ENCODE results near the gene PFKFB4.

The PFKFB4 gene

GRCh38 chr3:48556796-48557626, at the start of gene PFKFB4:
TSS of gene PFKFB4 (minus strand) at chr3:48556803. CDS start at chr3:48556777, 26 bp downstream.
- ATAC-seq, result peak; percentile 89

GRCh38 chr3:48601622-48601994, 45.0 kb upstream of the PFKFB4 start:
- DNase-seq, result no peak
- ATAC-seq, result no peak

More at GRCh38 chr3:48556796-48557626, at the start of gene PFKFB4:
- DNase-seq, result peak; percentile 100

DNA sequence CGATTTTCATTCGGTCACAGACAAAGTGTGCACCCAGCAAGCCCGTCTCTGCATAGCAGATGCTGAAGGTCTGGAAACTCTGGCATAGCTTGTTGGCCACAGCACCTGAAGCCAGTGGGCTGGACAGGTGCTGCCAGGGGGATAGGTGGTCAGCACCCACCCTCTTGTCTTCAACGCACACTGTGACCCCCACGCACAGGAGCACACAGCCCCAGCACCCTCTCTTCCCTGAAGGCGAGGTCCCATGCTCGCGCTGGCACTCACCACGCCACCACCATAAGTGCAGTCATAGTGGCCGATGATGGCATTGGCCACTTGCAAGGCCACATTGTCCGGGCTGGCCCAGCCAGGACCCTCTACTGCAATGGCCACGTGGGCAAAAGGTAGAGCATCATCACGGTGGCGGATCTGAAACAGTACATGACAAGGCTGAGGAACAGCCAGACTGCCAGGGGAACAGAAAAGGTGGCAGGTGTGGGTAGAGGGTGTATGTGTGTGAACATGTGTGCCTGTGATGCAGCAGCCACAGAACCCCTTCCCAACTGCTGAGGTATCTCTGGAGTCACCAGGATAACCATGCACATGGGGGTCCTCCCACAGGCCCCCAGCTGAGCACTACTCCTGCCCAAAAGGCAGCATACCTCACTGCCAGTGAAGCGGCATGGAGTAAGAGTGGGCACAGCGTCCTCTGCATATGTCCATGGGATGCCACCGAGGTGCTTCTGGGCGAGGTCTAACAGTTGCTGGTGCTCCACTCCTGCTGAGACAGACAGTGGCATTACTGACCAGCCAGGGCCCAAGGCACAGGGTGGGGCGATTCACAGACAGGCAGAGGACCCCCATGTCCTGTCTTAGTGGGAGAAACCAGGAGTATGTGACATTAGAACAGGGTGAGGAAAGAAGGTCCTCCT, 44.4 kb upstream of the PFKFB4 start:
- DNase-seq (no peak), ATAC-seq (no peak)

DNA sequence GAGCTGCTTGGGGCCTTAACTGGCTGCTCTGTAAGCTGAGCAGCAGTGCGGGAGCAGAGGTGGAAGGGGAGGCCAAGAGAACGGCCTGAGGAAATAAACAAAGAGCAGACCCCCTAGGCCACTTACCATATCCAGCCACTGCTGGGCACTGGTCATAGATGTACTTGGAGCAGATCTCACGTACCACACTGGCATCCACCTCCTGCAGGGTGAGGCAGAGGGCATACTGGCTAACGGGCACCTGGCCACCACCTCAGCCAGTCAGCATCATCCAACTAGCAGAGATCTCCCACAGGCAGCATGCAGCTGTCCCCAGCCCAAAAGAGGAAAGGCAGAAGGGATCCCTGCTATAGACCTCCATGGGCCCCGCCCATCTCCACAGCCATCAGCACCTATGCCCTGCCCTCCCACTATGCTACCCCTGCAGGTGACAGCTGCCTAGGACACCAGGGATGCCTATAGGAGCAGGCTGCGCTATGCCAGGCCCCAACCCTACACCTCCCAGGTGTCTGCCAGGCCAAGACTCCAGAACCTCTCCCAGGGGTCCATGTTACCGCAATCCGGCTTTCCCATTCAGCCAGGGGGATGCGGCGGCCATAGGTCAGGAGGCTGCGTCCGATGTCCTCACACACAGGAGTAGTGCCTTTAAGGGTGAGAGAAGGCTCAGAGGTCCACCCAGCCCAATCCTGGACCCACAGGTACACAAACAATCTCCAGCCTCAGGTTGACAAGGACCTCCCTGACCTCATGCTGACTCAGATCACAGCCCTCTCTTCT, 43.1 kb upstream of the PFKFB4 start:
- ATAC-seq (no peak), DNase-seq (no peak)

DNA sequence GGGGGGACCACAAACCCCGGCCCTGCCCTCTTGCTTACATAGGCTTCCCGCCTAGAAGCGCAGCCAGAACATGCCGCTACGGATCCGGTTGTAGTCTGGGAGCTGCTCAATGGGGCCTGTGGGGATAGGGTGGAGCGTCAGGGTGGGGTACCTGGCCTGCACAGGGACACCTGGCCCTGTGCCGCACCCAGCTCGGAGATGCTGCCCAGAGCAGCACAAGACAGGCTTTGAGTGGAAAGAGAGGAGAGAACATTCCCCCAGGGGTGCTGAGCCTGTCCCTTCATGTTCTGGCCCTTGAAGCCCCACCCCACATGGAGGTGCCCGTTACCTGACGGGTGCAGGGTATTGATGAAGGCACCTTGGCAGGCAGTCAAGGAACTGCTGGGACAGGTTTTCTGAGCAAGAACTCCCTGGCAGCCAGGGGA, 42.5 kb upstream of the PFKFB4 start:
- no peak for ATAC-seq

GRCh38 chr3:48598323-48599076, 41.9 kb upstream of the PFKFB4 start:
- DNase-seq, result no peak
- ATAC-seq, result no peak

More for the DNA sequence above, 42.5 kb upstream of the PFKFB4 start:
- no peak for DNase-seq

GRCh38 chr3:48597408-48597800, 40.8 kb upstream of the PFKFB4 start:
- no peak for ATAC-seq
- no peak for DNase-seq

DNA sequence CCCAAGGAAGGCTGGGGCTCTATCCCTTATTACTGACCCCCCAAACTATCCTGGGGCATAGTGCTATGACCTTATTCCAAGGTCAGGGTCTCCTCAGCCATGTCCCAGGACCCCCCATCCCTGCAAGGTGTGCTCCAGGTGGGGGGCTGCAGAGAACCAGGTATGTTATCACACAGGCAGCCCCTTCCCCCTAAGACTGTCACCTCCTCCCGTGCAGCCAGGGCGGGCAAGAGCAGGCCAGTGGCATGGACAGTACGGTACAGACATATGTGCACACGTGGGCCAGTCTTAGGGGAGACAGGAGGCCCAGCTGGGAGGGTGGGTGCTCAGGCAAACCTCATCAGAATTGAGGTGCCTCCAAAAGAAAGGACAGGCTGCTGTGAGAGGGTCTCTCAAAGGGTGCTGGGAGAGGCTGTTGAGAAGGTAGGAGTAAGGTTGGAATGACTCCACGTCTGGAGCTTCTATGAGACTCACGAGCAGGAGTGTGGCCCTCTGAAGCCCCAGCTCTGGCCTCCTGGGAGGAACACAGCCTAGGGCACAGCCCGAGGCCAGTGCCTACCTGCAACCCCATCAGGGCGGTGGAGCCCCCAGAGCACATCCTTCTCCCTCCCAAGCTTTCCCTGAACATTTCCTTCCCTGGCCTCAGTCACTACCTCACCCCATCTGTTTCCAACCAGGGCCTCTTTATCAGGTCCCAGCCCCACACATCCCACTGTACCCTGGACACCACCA, 40.2 kb upstream of the PFKFB4 start:
- ATAC-seq, result no peak
- DNase-seq, result no peak

GRCh38 chr3:48596157-48596556, 39.6 kb upstream of the PFKFB4 start:
- ATAC-seq, result no peak
- no peak for DNase-seq

DNA sequence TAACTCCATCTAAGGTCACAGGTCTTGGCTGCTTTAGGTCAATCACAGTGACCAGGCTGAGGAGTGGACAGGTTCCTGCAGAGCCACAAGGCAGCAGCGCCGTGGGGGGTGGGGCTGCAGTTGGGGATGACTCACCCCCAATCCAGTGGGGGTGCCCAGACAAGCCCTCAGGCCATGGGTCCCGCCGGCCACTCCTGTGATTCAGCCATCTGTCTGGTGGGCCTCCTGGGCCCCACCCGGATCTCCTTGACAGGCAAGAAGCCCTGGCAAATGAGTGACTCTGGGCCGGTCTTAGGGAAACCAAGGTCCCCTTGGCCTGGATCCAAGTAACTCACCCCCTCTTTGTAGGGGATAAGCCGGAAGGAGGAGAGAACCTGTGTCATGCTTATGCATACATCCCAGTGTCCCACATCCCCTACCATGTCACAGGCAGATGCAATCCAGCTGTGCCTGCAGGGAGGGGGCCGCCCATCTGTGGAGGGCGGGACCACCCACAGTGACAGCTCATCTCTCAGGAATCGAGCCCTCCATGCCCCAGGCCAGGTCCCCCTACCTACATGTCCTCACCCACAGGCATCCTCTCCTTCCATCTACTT, 39.0 kb upstream of the PFKFB4 start:
- ATAC-seq (no peak), DNase-seq (no peak)

DNA sequence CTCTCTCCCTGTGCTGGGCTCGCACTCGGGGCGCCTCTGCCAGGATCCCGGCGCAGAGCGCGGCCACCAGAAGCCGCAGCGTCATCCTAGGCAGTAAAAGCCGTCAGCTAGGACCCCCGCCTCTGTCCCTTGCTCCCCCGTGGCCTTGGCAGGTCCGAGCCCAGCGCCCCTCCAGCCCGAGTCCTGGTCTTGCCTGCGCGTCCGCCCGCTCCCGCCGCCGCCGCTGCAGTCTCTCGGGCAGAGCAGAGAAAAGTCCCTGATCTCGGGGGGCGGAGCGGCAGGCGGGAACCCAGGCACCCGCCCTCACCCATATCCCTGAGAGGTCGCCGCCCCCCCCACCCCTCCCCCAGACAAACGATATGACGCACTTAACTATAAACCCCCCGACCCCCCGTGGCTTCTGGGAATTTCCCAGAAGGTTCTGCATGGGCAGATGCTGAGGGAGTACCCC, 38.5 kb upstream of the PFKFB4 start, which contains the start of gene COL7A1:
COL7A1 (minus strand) TSS at position 255 of the 451 bp plus-strand sequence; CDS start at position 85, 170 bp downstream.
- DNase-seq, result no peak

DNA sequence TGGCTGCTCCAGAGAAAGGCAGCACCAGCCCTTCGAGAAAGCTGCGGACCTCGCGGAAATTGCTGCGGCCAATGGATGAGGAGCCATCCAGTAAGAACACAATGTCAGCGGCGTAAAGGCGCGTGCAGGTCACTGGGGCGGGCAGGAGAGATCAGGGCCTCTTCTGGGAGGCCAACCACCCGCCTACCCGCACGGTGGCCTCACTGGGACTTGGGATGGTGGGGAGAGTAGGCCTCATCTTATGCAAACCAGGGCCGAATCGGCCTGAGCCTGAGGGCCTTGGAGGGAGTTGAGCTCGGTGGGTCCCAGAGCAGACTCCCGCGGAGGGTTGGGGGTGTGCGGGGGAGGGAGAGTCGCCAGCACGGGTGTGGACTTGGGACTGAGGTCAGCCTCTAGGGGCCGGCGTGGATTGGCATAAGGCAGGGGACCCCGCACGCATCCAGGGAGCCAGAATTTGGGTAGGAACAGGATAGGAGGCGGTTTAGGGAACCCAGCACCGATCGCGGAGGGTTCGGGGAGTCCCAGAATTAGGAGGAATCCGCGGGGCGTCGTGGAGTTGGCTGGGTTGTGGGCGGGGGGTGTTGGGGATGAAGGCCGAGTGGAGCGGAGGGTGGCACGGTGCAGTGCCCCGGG, 37.9 kb upstream of the PFKFB4 start:
- ATAC-seq (no peak), DNase-seq (no peak)

More for the DNA sequence above, 38.5 kb upstream of the PFKFB4 start, which contains the start of gene COL7A1:
- no peak for ATAC-seq

GRCh38 chr3:48593337-48593736, 36.7 kb upstream of the PFKFB4 start:
- no peak for DNase-seq

DNA sequence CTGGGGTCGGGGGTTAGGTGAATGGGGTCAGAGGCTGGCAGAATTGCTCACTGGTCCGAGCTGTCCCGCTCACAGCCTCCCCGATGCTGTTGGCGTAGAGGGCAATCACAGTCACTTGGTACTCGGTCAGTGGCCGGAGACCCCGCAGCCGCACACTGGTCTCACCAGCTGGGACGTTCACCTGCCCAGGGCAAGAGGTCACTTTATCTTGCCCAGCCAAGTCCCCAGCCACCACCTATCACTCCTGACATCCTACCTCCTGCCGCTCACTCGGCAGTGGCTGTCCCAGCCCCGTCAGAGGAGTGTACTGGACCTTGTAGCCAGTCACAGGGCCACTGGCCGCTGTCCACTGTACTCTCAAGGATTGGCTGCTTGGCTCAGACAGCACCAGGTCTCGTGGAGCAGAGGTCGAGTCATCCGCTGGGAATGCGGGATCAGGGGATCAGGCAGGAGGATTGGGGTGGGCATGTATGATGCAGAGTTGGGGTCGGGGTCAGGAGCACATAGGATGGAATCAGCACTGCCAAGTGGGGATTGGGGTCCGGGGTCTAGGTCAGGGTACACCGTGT, 36.0 kb upstream of the PFKFB4 start:
- no peak for DNase-seq

More at GRCh38 chr3:48593337-48593736, 36.7 kb upstream of the PFKFB4 start:
- ATAC-seq, result no peak

DNA sequence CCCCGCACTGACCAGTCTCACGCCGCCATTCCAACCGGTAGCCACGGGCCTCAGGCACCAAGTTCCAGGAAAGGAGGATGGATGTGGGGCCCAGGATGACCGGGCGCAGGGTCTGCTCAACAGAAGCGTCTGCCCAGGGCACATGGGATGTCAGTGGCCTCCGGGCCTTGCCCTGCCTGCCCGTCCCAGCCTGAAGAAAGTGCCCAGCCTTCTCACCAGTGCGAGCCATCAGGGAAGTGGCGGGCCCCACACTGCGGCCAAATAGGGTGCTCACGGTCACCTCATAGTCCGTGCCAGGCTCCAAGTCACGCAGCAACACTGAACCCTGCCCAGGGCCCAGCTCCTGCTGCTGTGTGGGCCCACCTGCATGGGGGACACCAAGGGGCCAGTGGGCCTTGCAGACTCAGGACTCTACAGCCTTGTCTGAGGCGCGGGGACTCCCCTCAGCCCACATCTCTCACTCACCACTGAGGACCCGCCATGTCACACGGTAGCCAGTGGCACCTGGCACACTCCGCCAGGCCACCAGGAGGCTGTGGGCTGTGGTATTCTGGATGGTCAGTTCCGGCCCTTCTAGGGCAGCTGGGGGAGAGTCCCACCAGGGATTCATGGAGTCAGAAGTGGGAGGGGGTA, 35.4 kb upstream of the PFKFB4 start:
- ATAC-seq, result no peak
- no peak for DNase-seq

More for the DNA sequence above, 36.0 kb upstream of the PFKFB4 start:
- no peak for ATAC-seq

GRCh38 chr3:48591436-48591835, 34.8 kb upstream of the PFKFB4 start:
- DNase-seq (no peak), ATAC-seq (no peak)

DNA sequence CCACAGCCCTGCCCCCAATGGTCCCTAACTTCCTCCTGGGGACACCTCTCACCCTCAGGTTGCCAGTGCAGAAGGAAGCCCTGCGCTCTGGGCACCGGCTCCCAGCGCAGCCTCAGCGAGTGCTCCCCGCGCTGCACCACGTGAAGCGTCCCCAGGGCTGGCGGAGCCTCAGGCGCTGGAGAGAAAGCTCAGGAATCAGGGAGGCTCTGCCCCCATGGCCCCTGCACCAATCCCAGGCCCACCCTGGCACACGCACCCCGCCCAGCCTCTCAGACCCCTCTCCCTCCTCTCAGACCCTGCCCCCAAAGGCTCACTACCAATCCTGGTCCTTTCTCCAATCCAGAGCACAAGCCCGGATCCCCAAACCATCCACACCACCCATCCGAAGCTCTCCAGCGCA, 31.6 kb upstream of the PFKFB4 start:
- DNase-seq (no peak), ATAC-seq (no peak)

GRCh38 chr3:48587686-48588085, 31.1 kb upstream of the PFKFB4 start:
- DNase-seq, result no peak
- no peak for ATAC-seq

- no peak for DNase-seq
- no peak for ATAC-seq
Observed at GRCh38 chr3:48585411-48585810, 28.8 kb upstream of the PFKFB4 start.

All from stimulated activated naive CD8-positive, alpha-beta T cell treated with anti-CD3 and anti-CD28 coated beads, Interleukin-15, Interleukin-2, amounts not matched to agents 100 U/mL and 50 U/mL, for 24 hours (primary cell).